ENCODE measurements around the gene PLA2G4B.

Gene PLA2G4B

GRCh38 chr15:41838400-41838897 lies at the start of gene PLA2G4B:
PLA2G4B (plus strand) TSS chr15:41838847; CDS start chr15:41838914, 67 bp downstream.
- DNase-seq: no peak

GRCh38 chr15:41789236-41789635 lies 49.4 kb upstream of the PLA2G4B start:
- DNase-seq: no peak

GRCh38 chr15:41789662-41790061 lies 49.0 kb upstream of the PLA2G4B start:
- no peak for DNase-seq

GRCh38 chr15:41790169-41790568 lies 48.5 kb upstream of the PLA2G4B start:
- no peak for DNase-seq

- no peak for DNase-seq
These were observed 47.7 kb upstream of the PLA2G4B start for GRCh38 chr15:41790756-41791546.

- DNase-seq: no peak
These were observed 47.1 kb upstream of the PLA2G4B start for GRCh38 chr15:41791547-41791937.

GRCh38 chr15:41792000-41792637 lies 46.5 kb upstream of the PLA2G4B start:
- no peak for DNase-seq

- DNase-seq: no peak
These were observed 44.6 kb upstream of the PLA2G4B start for GRCh38 chr15:41794081-41794480.

GRCh38 chr15:41795996-41796856 lies 42.4 kb upstream of the PLA2G4B start:
- DNase-seq: no peak

GRCh38 chr15:41797201-41797944 lies 41.3 kb upstream of the PLA2G4B start:
- no peak for DNase-seq

GRCh38 chr15:41798607-41799487 lies 39.8 kb upstream of the PLA2G4B start:
- DNase-seq: no peak

- no peak for DNase-seq
These were observed 39.2 kb upstream of the PLA2G4B start for GRCh38 chr15:41799488-41799805.

GRCh38 chr15:41801185-41801584 lies 37.5 kb upstream of the PLA2G4B start:
- DNase-seq: no peak

- DNase-seq: no peak
These were observed 36.7 kb upstream of the PLA2G4B start for GRCh38 chr15:41801850-41802455.

- no peak for DNase-seq
These were observed 34.3 kb upstream of the PLA2G4B start for GRCh38 chr15:41804361-41804760.

- no peak for DNase-seq
These were observed 33.6 kb upstream of the PLA2G4B start for GRCh38 chr15:41804916-41805666.

GRCh38 chr15:41805711-41806110 lies 32.9 kb upstream of the PLA2G4B start:
- no peak for DNase-seq

- DNase-seq: no peak
These were observed 32.1 kb upstream of the PLA2G4B start for GRCh38 chr15:41806291-41807181.

- DNase-seq: no peak
These were observed 29.5 kb upstream of the PLA2G4B start for GRCh38 chr15:41809121-41809520.

Data from activated CD4-positive, CD25-positive, alpha-beta regulatory T cell (primary cell).